Heart left ventricle (tissue), 16 donors: ENCODE data around the gene HEPHL1. TPM values are rescaled to one million over a fixed set of nuclear protein-coding genes. Genes with fewer than 3 reads are reported as not detected.
"Not testable (repeated sequence)": the region's sequence is repeated elsewhere in the genome, so short reads cannot be mapped to it uniquely, and the experiment has no call there.

Experiments used
- ATAC-seq, 4 donors: fragments of 200-7000 bp; cut with Tn5 transposase; one replicate each; pipeline ENCODE4 v1.9.1; 2020 to 2022; ENCODE audit warnings: moderate library complexity in 4 of 4, mild to moderate bottlenecking in 3 of 4, moderate number of reproducible peaks in 1 of 4
- DNase-seq, 5 donors: peaks; one replicate each; pipeline ENCODE4 v3.0.0-alpha.2; 2020
- H3K27ac ChIP-seq, 12 donors: fragments of 200-600 bp; sonication (generic) in 4 of 12; one replicate each; pipeline versions ENCODE4 v1.5.0 to v1.8.0; 2016 to 2022; ENCODE audit warnings: mild to moderate bottlenecking in 2 of 12
- H3K27me3 ChIP-seq, 9 donors: fragments of 200-600 bp; sonication (generic) in 2 of 9; one replicate each; pipeline versions ENCODE4 v1.5.1 to v1.8.0; 2016 to 2022; ENCODE audit warnings: mild to moderate bottlenecking in 3 of 9
- H3K36me3 ChIP-seq, 9 donors: fragments of 200-600 bp; sonication (generic) in 2 of 9; one replicate each; pipeline versions ENCODE4 v1.5.0 to v1.8.0; 2018 to 2022; ENCODE audit warnings: mild to moderate bottlenecking in 2 of 9
- H3K4me1 ChIP-seq, 12 donors: fragments of 200-600 bp; sonication (generic) in 4 of 12; one replicate each; pipeline versions ENCODE4 v1.5.0 to v1.8.0; 2016 to 2022; ENCODE audit warnings: mild to moderate bottlenecking in 3 of 12
- H3K4me3 ChIP-seq, 12 donors: fragments of 200-600 bp; sonication (generic) in 4 of 12; one replicate each; pipeline versions ENCODE4 v1.5.0 to v1.8.0; 2017 to 2022; ENCODE audit warnings: mild to moderate bottlenecking in 9 of 12, moderate library complexity in 4 of 12
- H3K9me3 ChIP-seq, 12 donors: fragments of 200-600 bp; sonication (generic) in 4 of 12; one replicate each; pipeline versions ENCODE4 v1.5.0 to v1.8.0; 2016 to 2022; ENCODE audit warnings: mild to moderate bottlenecking in 1 of 12
- CTCF ChIP-seq, 12 donors: fragments of 200-600 bp; sonication (generic) in 4 of 12; IDR thresholded peaks; one replicate each; pipeline versions ENCODE4 v1.5.0 to v1.8.0; 2018 to 2022; ENCODE audit warnings: antibody characterized with exemption in 12 of 12, mild to moderate bottlenecking in 5 of 12
- POLR2A ChIP-seq, 2 donors: fragments of 450-650 bp; IDR thresholded peaks; one replicate each; pipeline ENCODE4 v1.6.1; 2017; ENCODE audit warnings: antibody characterized with exemption in 2 of 2, mild to moderate bottlenecking in 2 of 2, moderate library complexity in 2 of 2
- WGBS, 4 donors: extraction: QIAGEN DNeasy Blood & Tissue Kit in 2 of 4; methylation state at CpG; one replicate each; pipeline versions ENCODE4 v1.1.5 to v1.1.7; 2013 to 2018; 5-methylcytosine and 5-hydroxymethylcytosine counted together
- intact Hi-C, 10 donors: fragments of 100-400 bp; cut with DNase I; formaldehyde crosslinking; loops; one replicate each; pipeline versions ENCODE4 v1.11.1 to v1.14.2; 2022
- polyA plus RNA-seq, 2 donors: library from polyadenylated mRNA; stranded (reverse); fragments of 200-250 nt; gene quantifications; one replicate each; pipeline ENCODE4 v1.2.3, GENCODE V29; 2013
- total RNA-seq, 9 donors: library from RNA; depleted of rRNA in 2 of 9; stranded (reverse); fragments of >200 nt in 2 of 9; fragmentation: NEBNext Ultra II Directional in 3 of 9; extraction: Animal tissue kit (Norgen Biotek cat#: 25700) in 3 of 9; gene quantifications; one replicate each; pipeline versions ENCODE4 v1.1.0 to v1.2.4, GENCODE V29; 2016 to 2023
- donor health status: ischemic (EF 13 %, LVEDD 7.1; RV severe dilation, severe dysfunction).
- donor health status: healthy with polysubstance abuse.
- donor health status: DM: no; HTN: yes; CAD: no.
- donor health status: DM: no; HTN: no; CAD: no.
- donor health status: ischemic (EF 25% LVEDD 6.9; RV normal size, moderate dysfunction).
- donor health status: ischemic (EF 25% LVEDD 5.7; RV mildly dilated, moderate dysfunction).
- donor health status: healthy.
- donor health status: DM: yes; HTN: yes; CAD: no.
- donor health status: ischemic (EF 35%, LVEDD 5.7; RV mildly dilated, moderate dysfunction).
- donor health status: nonischemic (EF 11% LVEDD 7.7; RV severe dilation, severe dysfunction).
- donor health status: DM: yes; HTN: yes; CAD: no.
- donor health status: PGD.
- donor health status: ischemic (EF 29% LVEDD 5.4; RV normal size, mild dysfunction).
- donor health status: nonischemic (EF 23%, LVEDD 6.1; RV moderate dilation, normal function).

HEPHL1 gene
- total and polyA plus RNA-seq, 11 donors = 0.07 TPM; not detected in 10

- DNase-seq (peak; percentile 35 to 73 (median 64)), ATAC-seq (peak; percentile 97 to 100 (median 98))
- Histone ChIP-seq H3K9me3 (no peaks in the 10 kb centered on the region), H3K4me1 (peaks cover 5 to 70% (median 38%) of the 10 kb centered on the region in 12 donors), H3K27me3 (no peaks in the 10 kb centered on the region), H3K27ac (peak overlapping the region in 11 of 12 donors; percentile 42 to 82 (median 72)), H3K36me3 (peaks cover 0 to 18% (median 9%) of the 10 kb centered on the region in 9 donors), H3K4me3 (no peak overlapping the region)
- TF ChIP-seq CTCF (IDR thresholded peaks at IDR 0.05) = no peak
- no peak for TF ChIP-seq POLR2A (IDR thresholded peaks at IDR 0.05)
- intact Hi-C loops = no loop called here
- WGBS, 4 donors = 87 to 92% (median 92%) methylated on average over 6 of the region's 6 CpGs
These were observed 130.9 kb downstream of the HEPHL1 start for GRCh38 chr11:94151903-94152677.

GRCh38 chr11:94152678-94153065 lies 131.5 kb downstream of the HEPHL1 start:
- intact Hi-C loops = no loop called here
- TF ChIP-seq CTCF (IDR thresholded peaks at IDR 0.05) (no peak), POLR2A (IDR thresholded peaks at IDR 0.05) (no peak)
- Histone ChIP-seq H3K4me3 (no peak overlapping the region), H3K27ac (peak overlapping the region in 11 of 12 donors; percentile 42 to 82 (median 72)), H3K36me3 (peaks cover 0 to 18% (median 9%) of the 10 kb centered on the region in 9 donors), H3K4me1 (peaks cover 5 to 65% (median 36%) of the 10 kb centered on the region in 12 donors), H3K9me3 (no peaks in the 10 kb centered on the region), H3K27me3 (no peaks in the 10 kb centered on the region)
- DNase-seq = no peak
- WGBS, 4 donors = 81 to 89% (median 87%) methylated on average over 6 of the region's 6 CpGs
- no peak for ATAC-seq

GRCh38 chr11:94153320-94153719 lies 132.2 kb downstream of the HEPHL1 start:
- Histone ChIP-seq H3K4me3 (no peak overlapping the region), H3K4me1 (peaks cover 5 to 61% (median 35%) of the 10 kb centered on the region in 12 donors), H3K36me3 (peaks cover 0 to 18% (median 9%) of the 10 kb centered on the region in 9 donors), H3K27ac (peak overlapping the region in 5 of 12 donors; percentile 56 to 82 (median 72)), H3K27me3 (no peaks in the 10 kb centered on the region), H3K9me3 (no peaks in the 10 kb centered on the region)
- no peak for DNase-seq
- WGBS, 4 donors = 86 to 95% (median 93%) methylated on average over 3 of the region's 3 CpGs
- ATAC-seq = no peak
- TF ChIP-seq CTCF (IDR thresholded peaks at IDR 0.05) (no peak), POLR2A (IDR thresholded peaks at IDR 0.05) (no peak)
- intact Hi-C loops = no loop called here

GRCh38 chr11:94154095-94154856 lies 133.1 kb downstream of the HEPHL1 start:
- Histone ChIP-seq H3K27me3 (no peaks in the 10 kb centered on the region), H3K4me1 (peaks cover 5 to 53% (median 35%) of the 10 kb centered on the region in 12 donors), H3K36me3 (peaks cover 0 to 18% (median 9%) of the 10 kb centered on the region in 9 donors), H3K4me3 (no peak overlapping the region), H3K9me3 (no peaks in the 10 kb centered on the region), H3K27ac (no peak overlapping the region)
- DNase-seq (no peak), ATAC-seq (no peak)
- TF ChIP-seq POLR2A (IDR thresholded peaks at IDR 0.05) = no peak
- TF ChIP-seq CTCF (IDR thresholded peaks at IDR 0.05) = no peak
- 81 to 89% (median 88%) methylated on average over 3 of the region's 3 CpGs for whole genome bisulfite sequencing, 4 donors
- intact Hi-C loops = no loop called here

- H3K4me3 ChIP-seq, DNase-seq, H3K27me3 ChIP-seq, H3K9me3 ChIP-seq, H3K27ac ChIP-seq, ATAC-seq, intact Hi-C loops: not testable (repeated sequence)
- peaks cover 0 to 23% (median 9%) of the 10 kb centered on the region in 12 donors for H3K4me1 ChIP-seq
- peaks cover 0 to 18% (median 9%) of the 10 kb centered on the region in 9 donors for H3K36me3 ChIP-seq
- 94 to 95% (median 95%) methylated on average over 2 to 3 of the region's 3 CpGs for WGBS, 4 donors
These were observed 136.2 kb downstream of the HEPHL1 start for GRCh38 chr11:94157339-94157738.
